ENCODE results near the gene TTLL9.

TTLL9 gene

DNA sequence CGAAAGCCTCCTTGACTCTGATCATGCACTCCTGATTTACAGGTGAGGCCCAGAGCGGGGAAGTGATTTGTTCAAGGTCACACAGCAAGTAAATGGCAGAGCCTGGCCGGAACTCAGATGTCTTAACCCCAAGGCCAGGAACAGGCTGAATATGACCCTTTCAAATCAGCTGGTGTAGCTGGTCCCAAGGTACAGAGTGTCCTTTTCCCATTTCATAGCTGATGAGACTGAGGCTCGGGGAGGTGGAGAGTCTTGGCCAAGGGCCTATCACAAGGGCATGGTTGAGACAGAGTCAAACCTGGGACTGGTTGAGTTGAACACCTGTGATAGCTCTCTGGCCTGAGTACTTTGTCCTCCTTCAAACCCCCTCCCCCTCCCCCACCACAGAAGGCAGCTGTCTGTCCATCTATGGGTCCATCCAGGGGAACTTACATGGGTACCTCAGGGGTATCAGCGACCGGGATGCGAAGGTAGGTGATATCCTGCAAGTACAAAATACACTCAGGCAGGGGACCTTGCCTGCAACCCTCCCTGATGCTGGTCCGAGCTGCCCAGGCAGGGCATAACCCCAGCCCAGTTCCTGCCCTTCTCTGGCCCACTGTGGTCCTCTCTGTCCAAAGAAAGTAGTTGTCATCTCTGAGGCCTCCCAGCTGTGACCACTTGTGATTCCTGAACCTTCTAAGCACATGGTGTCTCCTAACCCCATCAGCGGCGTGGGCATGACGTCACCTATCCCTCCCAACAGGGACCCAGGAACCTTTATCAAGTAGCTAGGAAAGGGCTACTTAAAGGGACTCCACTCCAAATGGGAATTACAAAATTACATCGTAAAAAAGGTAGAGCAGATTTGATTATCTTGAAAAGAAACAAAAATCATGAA lies 5.7 kb upstream of the TTLL9 start:
- H3K27ac ChIP-seq, result no peak overlapping the region
- TF ChIP-seq ZFX (IDR thresholded peaks at IDR 0.05), result no peak
- TF ChIP-seq, protein P1, sequence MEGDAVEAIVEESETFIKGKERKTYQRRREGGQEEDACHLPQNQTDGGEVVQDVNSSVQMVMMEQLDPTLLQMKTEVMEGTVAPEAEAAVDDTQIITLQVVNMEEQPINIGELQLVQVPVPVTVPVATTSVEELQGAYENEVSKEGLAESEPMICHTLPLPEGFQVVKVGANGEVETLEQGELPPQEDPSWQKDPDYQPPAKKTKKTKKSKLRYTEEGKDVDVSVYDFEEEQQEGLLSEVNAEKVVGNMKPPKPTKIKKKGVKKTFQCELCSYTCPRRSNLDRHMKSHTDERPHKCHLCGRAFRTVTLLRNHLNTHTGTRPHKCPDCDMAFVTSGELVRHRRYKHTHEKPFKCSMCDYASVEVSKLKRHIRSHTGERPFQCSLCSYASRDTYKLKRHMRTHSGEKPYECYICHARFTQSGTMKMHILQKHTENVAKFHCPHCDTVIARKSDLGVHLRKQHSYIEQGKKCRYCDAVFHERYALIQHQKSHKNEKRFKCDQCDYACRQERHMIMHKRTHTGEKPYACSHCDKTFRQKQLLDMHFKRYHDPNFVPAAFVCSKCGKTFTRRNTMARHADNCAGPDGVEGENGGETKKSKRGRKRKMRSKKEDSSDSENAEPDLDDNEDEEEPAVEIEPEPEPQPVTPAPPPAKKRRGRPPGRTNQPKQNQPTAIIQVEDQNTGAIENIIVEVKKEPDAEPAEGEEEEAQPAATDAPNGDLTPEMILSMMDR (conservative IDR thresholded peaks at IDR 0.05), result no peak

- TF ChIP-seq ZFX (IDR thresholded peaks at IDR 0.05), result no peak
- TF ChIP-seq, protein P1 (conservative IDR thresholded peaks at IDR 0.05), result no peak
- H3K27ac ChIP-seq, result no peak overlapping the region
Measured at GRCh38 chr20:31866221-31866620, 4.2 kb upstream of the TTLL9 start.

GRCh38 chr20:31868853-31869672 lies 1.4 kb upstream of the TTLL9 start:
- no peak overlapping the region for H3K27ac ChIP-seq
- TF ChIP-seq, protein P1 (conservative IDR thresholded peaks at IDR 0.05), result no peak
- no peak for TF ChIP-seq ZFX (IDR thresholded peaks at IDR 0.05)

GRCh38 chr20:31869673-31869941 lies 827 bp upstream of the TTLL9 start:
- no peak overlapping the region for H3K27ac ChIP-seq
- TF ChIP-seq ZFX (IDR thresholded peaks at IDR 0.05), result no peak
- TF ChIP-seq, protein P1 (conservative IDR thresholded peaks at IDR 0.05), result no peak

DNA sequence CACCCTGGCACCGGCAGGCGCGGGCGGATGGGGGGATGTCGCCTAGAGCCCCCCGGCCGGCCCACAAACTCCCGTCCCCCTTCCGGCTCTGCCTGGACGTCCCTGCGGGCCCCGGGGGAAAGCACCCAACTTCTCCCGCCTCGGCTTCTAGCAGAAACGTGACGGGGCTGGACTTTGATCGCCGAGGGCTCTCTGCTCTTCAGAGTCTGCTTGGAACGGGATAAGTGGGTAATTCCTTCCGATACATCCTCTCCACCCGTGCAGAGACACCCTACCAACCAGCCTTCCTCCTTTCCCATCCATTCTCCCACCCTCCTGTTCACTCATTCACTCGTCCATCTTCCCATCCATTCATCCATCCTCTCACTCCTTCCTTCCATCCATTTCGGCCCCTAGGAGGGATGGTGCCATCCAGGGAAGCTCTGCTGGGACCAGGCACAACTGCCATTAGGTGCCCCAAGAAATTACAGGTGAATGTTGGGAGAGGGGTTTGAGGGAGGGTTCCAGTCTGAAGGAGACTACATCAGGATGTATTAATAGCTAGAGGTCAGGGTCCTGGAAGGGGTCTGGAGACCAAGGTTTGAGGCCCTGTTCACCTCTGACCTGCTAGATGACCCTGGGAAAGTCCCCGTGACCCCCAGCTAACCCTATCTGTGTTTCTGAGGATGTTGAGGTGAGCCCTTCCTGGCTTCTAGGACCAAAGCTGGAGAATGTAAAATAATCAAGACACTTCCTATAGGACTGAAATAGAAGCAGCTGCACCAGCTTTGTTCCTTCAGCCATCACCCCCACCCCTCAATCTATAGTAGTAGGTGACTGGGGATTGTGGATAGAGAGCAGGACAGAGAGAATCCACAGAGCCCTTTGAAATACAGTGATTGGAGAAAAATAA lies 538 bp downstream of the TTLL9 start:
- TF ChIP-seq, protein P1 (conservative IDR thresholded peaks at IDR 0.05), result no peak
- no peak for TF ChIP-seq ZFX (IDR thresholded peaks at IDR 0.05)
- H3K27ac ChIP-seq, result no peak overlapping the region

DNA sequence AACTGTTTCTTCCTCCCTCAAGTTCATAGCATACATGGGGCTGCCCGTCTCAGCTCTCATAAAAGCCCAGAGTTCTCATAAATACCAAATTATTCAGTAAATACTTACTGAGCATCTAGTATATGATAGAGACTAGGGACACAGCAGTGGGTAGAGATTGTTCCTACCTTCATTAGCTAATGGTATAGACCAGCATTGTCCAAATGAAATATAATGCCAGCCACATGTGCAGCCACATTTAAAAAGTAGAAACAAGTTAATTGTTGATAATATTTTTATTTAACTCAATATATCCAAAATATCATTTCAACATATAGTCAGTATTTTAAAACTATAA lies 1.2 kb downstream of the TTLL9 start:
- TF ChIP-seq, protein P1 (conservative IDR thresholded peaks at IDR 0.05), result no peak
- no peak for TF ChIP-seq ZFX (IDR thresholded peaks at IDR 0.05)
- H3K27ac ChIP-seq, result no peak overlapping the region
